KG1 (cell line): ENCODE results near the gene SNX6.
A peak's percentile ranks its signal among the peaks of the same experiment; 100 is the strongest.
"Not testable (repeated sequence)": the region's sequence is repeated elsewhere in the genome, so short reads cannot be mapped to it uniquely, and the experiment has no call there.

Experiments used
- DNase-seq: peaks from one replicate; lab custom pipeline; 2025; lab: John Stamatoyannopoulos, UW

The SNX6 gene

DNA sequence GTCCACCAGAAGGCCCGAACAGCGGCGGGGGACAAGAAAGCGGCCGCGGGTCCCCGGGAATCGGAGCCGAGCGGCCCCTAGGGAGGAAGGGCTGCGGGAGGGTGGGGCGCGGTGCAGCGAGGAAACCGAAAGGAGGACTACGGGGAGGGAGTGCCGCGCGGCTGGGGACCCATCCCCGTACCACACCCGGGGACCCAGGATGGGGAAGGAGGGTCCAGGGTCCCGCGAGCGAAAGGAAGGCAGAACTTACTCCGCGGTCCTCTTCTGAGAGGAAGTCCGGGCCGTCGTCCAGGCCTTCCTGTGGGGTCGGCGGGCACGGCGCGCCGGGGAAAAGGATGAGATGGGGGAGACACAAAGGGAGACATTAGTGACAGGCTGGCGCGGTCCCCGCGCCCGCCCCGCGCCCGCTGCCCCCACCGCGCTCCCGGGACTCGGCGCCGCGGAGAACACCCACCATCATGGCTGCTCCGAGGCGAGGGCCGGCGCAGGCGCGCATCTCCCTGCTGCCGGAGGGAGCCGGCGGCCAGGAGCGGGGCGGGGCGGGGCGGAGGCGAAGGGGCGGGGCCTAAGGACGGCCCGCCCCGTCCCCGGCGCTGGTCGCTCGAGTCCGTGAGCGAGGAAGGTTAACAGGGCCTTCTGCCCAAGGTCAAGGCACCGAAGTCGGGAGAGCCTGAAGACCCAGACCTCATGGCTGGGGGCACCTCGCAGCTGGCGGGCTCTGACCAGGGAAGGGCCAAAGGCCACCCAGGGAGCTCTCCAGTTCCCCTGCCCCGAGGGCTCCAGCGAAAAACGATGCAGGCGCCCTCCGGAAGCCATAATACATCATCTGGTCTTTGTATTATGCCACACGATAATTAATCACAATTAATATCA, at the start of gene SNX6:
SNX6 (minus strand) TSS at position 492 of the 873 bp plus-strand sequence; CDS start at position 460, 32 bp downstream.
- DNase-seq, result peak; percentile 60

GRCh38 chr14:34678735-34679134, 48.8 kb upstream of the SNX6 start:
- no peak for DNase-seq

GRCh38 chr14:34678306-34678705, 48.4 kb upstream of the SNX6 start:
- no peak for DNase-seq

- DNase-seq, result no peak
Observed at GRCh38 chr14:34676516-34677211, 46.7 kb upstream of the SNX6 start.

DNA sequence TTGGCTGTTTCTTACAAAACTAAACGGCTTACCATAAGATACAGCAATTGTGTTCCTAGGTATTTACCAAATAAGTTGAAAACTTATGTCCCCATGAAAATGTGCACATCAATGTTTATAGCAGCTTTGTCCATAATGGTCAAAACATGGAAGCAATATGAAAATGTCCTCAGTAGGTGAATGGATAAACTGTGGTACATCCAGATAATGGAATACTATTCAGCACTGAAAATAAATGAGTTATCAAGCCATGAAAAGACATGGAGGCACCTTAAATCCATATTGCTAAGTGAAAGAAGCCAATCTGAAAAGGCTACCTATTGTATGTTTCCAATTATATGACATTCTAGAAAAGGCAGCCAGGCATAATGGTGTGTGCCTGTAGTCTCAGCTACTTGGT, 43.8 kb upstream of the SNX6 start:
- DNase-seq, result no peak

- DNase-seq, result no peak
Observed at GRCh38 chr14:34671716-34672115, 41.8 kb upstream of the SNX6 start.

- no peak for DNase-seq
Observed at GRCh38 chr14:34668111-34668510, 38.2 kb upstream of the SNX6 start.

GRCh38 chr14:34667007-34667406, 37.1 kb upstream of the SNX6 start:
- no peak for DNase-seq

- no peak for DNase-seq
Observed at GRCh38 chr14:34665785-34666435, 36.0 kb upstream of the SNX6 start.

GRCh38 chr14:34662561-34663088, 32.7 kb upstream of the SNX6 start:
- no peak for DNase-seq

- DNase-seq, result no peak
Observed at GRCh38 chr14:34660796-34661195, 30.8 kb upstream of the SNX6 start.

DNA sequence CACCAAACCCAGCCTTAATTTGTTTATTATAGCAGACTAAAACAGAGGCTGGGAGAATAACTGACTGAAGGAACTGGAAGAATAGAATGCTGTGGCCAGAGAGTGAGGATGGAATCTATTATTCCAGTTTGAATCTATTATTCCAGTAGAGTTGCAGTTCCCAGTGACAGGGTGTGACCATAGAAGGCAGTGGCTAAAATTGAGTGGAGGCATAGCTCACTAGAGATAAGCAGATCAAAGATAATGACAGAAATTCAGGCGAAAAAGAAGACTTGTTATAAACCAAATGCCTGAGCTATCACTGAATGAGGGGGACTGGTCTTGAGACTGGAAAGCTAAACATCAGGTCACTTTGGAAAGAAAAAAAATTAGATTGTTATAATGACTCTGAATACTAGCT, 26.0 kb upstream of the SNX6 start:
- DNase-seq, result no peak

GRCh38 chr14:34653073-34653472, 23.1 kb upstream of the SNX6 start:
- DNase-seq, result not testable (repeated sequence)

GRCh38 chr14:34652348-34652747, 22.4 kb upstream of the SNX6 start:
- DNase-seq, result not testable (repeated sequence)

- DNase-seq, result no peak
Observed at GRCh38 chr14:34650786-34651584, 21.0 kb upstream of the SNX6 start.

GRCh38 chr14:34650006-34650405, 20.1 kb upstream of the SNX6 start:
- not testable (repeated sequence) for DNase-seq

DNA sequence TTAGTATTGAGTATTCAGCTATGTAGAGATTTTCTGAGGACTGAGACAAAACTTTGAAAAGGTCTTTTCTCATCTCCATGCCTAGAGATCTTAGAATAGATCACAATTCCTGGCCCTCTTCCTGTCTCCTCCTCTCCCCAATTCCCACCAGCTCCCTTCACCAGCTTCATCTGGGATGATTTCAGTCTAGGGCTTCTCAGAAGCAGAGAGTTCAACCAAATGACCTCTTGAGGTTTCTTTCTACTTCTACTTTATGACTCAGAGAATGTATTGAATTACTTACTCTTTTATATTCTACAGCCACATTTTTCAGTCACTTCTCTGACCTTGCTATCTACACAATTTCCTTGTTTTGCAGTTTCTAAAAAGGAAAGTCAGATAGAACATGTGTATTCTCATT, 19.4 kb upstream of the SNX6 start:
- DNase-seq, result no peak

DNA sequence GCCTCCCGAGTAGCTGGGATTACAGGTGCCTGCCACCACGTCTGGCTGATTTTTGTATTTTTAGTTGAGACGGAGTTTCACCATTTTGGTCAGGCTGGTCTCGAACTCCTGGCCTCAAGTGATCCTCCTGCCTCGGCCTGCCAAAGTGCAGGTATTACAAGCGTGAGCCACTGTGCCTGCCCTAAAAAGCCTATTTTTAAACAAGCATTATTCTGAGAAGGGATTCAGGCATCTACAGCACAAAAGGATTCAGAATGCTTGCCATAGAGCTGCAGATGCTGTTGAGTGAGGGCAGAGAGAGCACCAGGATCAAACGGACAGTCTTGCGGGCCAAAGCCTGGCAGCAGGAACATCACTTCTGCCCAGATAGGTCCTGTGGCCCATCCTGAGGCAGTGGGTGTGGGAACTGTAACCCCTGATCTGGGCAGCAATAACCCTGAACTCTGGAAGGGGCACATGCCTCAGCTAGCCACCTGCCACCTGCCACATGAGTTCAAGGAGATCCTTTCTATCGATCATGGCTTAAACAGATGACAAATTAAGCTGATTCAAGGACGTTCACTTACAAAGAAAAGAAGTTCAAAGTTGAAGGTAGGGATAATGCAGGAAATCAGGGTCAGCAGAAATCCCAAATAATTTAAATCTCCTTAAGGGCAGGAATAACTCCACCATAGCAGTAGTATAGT, 16.8 kb upstream of the SNX6 start:
- DNase-seq, result no peak

DNA sequence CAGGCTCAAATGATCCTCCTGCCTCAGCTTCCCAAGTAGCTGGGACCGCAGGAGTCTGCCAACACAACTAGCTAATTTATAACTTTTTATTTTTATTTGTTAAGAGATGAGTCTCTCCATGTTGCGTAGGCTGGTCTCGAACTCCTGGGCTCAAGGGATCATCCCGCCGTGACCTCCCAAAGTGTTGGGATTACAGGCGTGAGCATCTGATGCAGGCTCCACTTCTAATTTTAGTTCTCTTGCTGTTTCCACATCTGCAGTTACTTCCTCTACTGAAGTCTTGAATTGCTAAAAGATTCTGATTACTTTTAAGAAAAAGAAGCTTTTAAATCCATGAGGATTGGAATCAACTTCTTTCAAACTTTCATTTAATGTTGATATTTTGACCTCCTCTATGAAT, 13.4 kb upstream of the SNX6 start:
- DNase-seq, result no peak

DNA sequence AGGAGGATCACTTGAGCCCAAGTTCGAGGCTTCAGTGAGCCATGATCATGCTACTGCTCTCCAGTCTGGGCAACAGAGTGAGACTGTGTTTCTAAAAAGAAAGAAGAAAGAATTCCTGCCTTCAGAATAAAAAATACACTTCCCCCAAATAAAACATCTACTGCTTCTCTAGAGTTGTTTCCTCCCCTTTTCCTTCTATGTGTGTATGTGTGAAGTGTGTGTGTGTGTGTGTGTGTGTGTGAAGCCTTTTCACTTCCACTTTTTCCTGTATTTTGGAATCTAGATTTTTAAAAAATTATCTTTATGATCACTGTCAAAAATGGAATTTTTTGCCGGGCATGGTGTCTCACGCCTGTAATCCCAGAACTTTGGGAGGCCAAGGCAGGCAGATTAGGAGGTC, 12.6 kb upstream of the SNX6 start:
- no peak for DNase-seq

- no peak for DNase-seq
Observed at GRCh38 chr14:34640826-34641225, 10.9 kb upstream of the SNX6 start.
